NCI-H2227 (cell line): ENCODE results near the gene NOMO2.
"Not testable (repeated sequence)": the region's sequence is repeated elsewhere in the genome, so short reads cannot be mapped to it uniquely, and the experiment has no call there.

Experiments used
- DNase-seq: peaks from one replicate; lab custom pipeline; 2025; ENCODE audit not compliant: unreplicated experiment; lab: John Stamatoyannopoulos, UW

Gene NOMO2, protein sequence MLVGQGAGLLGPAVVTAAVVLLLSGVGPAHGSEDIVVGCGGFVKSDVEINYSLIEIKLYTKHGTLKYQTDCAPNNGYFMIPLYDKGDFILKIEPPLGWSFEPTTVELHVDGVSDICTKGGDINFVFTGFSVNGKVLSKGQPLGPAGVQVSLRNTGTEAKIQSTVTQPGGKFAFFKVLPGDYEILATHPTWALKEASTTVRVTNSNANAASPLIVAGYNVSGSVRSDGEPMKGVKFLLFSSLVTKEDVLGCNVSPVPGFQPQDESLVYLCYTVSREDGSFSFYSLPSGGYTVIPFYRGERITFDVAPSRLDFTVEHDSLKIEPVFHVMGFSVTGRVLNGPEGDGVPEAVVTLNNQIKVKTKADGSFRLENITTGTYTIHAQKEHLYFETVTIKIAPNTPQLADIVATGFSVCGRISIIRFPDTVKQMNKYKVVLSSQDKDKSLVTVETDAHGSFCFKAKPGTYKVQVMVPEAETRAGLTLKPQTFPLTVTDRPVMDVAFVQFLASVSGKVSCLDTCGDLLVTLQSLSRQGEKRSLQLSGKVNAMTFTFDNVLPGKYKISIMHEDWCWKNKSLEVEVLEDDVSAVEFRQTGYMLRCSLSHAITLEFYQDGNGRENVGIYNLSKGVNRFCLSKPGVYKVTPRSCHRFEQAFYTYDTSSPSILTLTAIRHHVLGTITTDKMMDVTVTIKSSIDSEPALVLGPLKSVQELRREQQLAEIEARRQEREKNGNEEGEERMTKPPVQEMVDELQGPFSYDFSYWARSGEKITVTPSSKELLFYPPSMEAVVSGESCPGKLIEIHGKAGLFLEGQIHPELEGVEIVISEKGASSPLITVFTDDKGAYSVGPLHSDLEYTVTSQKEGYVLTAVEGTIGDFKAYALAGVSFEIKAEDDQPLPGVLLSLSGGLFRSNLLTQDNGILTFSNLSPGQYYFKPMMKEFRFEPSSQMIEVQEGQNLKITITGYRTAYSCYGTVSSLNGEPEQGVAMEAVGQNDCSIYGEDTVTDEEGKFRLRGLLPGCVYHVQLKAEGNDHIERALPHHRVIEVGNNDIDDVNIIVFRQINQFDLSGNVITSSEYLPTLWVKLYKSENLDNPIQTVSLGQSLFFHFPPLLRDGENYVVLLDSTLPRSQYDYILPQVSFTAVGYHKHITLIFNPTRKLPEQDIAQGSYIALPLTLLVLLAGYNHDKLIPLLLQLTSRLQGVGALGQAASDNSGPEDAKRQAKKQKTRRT

DNA sequence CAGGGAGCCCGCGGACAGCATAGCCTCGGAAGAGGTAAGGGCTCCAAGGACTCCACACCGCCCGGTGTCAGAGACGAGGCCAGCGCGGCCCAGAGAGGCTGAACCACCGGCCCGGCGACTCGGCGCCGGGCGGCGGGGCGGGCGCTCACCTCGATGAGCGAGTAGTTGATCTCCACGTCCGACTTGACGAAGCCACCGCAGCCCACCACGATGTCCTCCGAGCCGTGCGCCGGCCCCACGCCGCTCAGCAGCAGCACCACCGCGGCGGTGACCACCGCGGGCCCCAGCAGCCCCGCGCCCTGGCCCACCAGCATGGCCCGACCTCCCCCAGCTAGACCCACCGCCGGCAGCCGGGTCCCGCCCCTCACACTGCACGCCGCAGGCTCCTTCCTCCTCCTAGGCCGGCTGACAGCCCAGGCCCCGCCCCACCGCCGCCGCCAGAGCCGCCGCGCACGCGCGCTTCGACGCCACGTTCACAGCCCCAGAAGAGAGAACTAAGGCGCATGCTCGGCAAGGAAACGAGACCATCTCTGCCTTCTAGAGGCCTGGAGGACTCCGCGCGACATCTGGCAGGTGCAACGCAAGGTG is at the start of gene NOMO2:
Gene NOMO2 (minus strand): TSS at position 371 of the 588 bp plus-strand sequence. CDS start 57 bp downstream, at position 314.
- peak; percentile 39 for DNase-seq

DNA sequence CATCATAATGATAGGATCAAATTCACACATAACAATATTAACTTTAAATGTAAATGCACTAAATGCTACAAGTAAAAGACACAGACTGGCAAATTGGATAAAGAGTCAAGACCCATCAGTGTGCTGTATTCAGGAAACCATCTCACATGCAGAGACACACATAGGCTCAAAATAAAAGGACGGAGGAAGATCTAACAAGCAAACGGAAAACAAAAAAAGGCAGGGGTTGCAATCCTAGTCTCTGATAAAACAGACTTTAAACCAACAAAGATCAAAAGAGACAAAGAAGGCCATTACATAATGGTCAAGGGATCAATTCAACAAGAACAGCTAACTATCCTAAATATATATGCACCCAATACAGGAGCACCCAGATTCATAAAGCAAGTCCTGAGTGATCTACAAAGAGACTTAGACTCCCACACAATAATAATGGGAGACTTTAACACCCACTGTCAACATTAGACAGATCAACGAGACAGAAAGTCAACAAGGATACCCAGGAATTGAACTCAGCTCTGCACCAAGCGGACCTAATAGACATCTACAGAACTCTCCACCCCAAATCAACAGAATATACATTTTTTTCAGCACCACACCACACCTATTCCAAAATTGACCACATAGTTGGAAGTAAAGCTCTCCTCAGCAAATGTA is 48.4 kb upstream of the NOMO2 start:
- DNase-seq = not testable (repeated sequence)

DNA sequence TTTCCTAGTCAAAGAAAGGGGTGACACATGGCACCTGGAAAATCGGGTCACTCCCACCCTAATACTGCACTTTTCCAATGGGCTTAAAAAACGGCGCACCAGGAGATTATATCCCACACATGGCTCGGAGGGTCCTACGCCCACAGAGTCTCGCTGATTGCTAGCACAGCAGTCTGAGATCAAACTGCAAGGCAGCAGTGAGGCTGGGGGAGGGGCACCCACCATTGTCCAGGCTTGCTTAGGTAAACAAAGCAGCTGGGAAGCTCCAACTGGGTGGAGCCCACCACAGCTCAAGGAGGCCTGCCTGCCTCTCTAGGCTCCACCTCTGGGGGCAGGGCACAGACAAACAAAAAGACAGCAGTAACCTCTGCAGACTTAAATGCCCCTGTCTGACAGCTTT is 46.4 kb upstream of the NOMO2 start:
- not testable (repeated sequence) for DNase-seq

DNA sequence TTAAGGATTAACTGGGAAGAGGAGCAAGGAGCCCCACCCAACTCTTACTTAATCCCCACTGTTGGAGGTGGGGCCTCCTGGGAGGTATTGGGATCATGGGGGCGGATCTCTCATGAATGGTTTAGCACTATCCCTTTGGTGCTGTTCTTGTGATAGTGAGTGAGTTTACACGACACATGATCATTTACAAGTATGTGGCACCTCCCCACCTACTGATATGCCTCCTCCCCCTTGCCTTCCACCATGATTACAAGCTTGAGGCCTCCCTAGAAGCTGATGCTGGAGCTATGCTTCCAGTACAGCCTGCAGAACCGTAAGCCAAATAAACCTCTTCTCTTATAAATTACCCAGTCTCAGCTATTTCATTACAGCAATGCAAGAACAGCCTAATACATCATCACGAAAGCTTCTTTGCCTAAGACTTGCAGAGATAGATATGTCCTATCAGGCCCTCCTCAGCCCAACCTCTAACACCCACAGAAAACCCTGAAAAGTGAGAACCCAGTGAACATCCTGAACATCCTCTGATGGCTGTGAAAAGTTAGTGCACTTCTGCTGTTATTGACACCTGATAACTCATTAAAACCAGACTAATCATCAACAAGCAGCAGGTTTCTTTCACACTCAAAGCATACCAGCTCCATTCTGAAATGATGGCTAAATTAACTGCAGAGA is 41.8 kb upstream of the NOMO2 start:
- not testable (repeated sequence) for DNase-seq

DNA sequence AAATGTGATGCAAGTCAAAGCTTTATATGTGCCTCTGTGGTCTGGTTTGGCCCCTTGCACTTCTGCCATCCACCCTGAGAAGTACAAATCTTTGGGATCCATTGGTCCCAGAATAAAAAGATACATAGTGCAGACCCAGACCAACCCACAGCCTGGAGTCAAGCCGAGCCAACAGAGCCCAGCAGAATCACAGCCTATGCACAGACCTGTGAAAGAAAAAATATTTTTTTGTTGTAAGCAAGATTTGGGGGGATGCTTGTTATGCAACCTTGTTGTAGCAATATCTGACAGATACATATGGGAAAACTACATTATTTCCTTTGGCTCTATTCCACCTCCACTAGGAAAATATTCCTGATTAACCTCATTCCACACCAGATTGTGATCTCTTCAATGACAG is 36.7 kb upstream of the NOMO2 start:
- DNase-seq = not testable (repeated sequence)

DNA sequence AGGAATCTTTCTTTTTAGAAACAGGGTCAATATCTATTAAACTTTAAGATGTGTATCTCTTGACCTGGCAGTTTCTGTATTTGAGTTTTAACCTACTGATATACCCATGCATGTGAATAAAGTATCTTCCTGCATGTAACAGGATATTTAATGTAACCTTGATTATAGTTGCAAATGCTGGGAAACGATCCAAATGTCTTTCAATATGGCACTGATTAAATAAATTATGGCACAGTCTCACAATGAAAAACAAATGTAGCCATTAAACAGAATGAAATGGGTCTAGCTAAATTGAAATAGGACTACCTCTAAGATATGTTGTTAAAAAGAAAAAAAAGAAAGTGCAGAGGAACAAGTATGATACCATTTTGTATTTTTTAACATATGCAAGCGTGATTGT is 35.8 kb upstream of the NOMO2 start:
- not testable (repeated sequence) for DNase-seq

DNA sequence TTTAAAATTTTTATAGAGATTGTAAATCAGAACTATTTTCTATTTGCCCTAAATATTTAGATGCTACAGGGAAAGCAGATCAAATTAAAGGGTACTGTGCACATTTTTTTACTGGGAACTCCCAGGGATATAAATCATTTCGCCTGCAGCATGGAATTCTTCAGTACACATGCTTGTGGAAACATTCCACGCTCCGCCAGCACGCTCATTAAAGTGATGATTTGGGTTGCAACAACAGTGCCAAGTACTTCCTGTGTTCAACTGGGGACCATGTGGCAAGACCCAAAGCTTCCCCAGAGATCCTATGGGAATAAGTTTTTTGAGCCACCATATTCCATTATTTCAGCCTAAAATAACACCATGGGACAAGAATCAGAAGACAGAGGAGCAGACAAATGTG is 35.4 kb upstream of the NOMO2 start:
- not testable (repeated sequence) for DNase-seq

DNA sequence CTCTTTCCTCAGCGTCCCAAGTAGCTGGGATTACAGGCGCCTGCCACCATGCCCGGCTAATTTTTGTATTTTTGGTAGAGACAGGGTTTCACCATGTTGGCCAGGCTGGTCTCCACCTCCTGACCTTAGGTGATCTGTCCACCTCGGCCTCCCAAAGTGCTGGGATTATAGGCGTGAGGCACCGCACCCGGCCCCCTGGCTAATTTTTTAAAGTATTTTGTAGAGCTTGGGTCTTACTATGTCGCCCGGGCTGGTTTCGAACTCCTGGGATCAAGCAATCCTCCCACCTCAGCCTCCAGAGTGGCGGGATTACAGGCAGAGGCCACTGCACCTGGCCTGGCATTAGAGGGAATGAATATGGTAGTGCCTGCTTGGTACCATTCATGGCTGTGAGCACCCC is 33.9 kb upstream of the NOMO2 start:
- DNase-seq = not testable (repeated sequence)

DNA sequence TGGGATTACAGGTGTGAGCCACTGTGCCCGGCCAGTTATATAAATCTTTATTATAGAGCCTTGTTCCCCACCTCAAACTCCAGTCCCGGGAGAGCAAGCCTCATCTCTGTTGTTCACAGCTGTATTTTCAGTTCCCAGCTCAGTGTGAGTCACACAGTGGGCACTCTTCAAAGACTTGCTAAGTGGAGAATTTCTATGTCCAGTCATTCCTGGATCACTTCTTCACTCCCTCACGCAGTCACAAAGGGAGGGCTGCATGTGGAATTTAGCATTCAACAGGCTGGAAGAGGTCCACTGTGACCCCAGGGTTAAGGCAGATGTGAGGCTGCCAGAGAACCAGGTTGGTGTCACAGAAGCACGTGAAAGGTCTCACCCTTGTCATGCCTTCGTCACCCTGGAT is 33.0 kb upstream of the NOMO2 start:
- DNase-seq = not testable (repeated sequence)

DNA sequence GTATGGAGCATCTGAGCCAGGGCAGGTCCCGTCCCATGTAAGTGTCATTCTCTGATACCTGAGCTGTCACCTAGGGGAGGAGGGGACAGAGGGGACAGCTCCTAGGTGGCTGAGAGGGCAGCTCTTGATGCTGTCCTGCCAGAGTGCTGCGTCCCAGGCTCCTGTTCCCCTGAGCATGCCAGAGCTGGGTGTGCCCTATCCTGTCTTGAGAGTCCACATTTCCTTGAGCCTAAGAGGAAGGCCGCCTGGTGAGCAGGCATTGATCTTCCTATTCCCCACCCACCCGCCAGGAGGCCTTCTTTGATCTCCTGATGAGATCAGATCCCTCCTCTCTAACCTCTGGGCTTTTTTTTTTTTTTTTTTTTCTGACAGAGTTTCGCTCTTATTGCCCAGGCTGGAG is 32.0 kb upstream of the NOMO2 start:
- DNase-seq = not testable (repeated sequence)

DNA sequence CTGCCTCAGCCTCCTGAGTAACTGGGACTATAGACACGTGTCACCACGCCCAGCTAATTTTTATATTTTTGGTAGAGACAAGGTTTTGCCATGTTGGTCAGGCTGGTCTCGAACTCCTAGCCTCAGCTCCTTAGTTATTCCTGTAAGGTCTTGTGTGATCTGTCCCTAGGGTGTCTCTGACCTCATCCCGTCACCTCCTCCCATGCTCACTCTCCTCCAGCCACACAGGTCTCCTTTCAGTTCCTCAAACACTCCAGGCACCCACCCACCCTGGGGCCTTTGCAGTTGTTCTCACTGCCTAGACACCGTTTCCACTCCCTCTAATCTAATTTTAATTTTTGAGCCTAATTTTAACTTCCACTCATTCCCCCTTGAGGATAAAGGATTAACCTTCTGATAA is 31.1 kb upstream of the NOMO2 start:
- not testable (repeated sequence) for DNase-seq

DNA sequence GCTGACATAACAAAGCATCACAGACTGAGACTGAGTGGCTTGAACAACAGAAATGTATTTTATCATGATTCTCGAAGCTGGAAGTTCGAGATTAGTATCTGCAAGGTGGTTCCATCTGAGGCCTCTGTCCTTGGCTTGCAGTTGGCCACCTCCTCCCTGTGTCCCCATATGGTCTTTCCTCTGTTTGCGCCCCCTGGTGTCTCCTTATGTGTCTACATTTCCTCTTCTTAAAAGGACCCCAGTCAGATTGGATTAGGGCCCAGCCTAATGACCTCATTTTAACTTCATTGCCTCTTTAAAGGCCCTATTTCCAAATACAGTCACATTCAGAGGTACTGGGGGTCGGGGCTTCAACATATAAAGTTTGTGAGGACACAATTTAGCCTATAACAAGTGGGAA is 30.0 kb upstream of the NOMO2 start:
- not testable (repeated sequence) for DNase-seq

DNA sequence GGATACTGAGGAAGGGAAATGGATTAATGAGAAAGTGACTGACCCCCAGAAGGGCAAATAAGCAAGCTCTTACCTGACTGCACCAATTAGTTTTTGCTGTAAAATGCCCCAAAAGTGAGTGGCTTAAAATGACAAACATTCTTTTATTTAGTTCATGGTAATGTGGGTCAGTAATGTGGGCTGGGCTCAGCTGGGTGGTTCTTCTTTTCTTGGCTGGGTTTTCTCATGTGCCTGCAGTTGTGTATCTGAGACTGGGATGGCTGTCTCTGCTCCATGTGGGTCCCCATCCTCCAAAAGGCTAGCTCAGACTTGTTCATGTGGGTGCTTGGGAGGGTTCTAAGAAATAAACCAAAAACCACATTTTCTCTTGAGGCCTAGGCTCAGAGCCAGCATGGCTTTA is 29.5 kb upstream of the NOMO2 start:
- not testable (repeated sequence) for DNase-seq

DNA sequence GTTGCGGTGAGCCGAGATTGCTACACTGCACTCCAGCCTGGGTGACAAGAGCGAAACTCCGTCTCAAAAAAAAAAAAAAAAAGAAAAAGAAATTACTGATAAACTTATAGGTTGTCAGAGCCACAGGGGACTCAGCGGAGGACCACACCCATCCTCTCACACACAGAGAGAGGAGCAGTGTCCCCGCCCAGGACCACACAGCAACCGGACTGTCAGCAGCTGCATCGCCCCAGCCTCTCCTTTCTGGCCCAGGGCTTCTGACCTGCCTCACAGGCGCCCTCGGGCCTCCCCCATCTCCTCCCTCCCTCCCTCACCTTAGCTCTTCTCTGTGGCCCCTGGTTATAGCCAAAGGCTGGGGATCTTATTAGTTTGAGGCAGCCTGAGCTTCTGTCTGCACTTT is 27.9 kb upstream of the NOMO2 start:
- not testable (repeated sequence) for DNase-seq

DNA sequence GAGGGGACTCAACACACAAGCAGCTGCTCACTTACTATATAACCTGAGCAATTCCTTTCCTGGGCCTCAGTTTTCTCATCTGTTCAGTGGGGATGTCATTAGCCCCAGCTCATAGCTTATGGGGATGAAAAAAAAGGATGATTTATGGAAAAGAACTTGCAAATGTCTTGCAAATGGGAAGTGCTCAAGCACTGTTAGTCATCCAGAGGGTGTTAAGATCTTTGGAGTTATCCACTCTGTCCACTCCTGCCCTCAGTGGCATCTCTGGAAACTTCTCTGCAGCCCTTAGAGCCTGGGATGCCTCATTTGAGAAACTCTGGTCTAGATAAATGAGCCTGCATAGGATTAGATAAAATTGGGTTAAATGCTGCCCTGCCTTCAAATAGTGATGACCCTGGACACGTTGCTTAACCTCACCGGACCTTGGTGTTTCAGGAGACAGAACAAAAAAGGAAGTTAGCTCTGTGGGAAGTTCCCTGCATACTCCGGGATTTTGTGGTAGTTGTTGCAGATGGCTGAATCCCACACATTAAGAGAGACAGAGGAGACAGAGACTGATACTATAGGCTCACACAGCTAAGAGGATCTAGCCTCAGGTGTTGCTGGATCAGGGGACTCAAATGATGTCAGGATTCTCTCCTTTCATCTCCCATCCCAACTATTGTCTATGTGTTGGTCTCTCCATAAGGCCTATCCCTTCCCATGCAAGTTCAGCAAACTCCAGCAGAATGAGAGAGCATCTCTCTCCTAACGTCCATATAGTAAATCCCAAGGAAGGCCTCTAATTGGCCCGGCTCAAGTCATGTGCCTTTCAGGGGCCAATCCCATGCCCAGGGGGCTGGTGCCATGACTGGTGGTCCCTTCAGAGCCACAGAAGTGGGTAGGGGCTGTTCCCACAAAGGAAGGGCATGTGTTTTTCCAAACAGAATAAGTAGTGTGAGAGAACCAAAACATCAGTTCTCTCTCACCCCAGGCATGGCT is 25.0 kb upstream of the NOMO2 start:
- DNase-seq = not testable (repeated sequence)

DNA sequence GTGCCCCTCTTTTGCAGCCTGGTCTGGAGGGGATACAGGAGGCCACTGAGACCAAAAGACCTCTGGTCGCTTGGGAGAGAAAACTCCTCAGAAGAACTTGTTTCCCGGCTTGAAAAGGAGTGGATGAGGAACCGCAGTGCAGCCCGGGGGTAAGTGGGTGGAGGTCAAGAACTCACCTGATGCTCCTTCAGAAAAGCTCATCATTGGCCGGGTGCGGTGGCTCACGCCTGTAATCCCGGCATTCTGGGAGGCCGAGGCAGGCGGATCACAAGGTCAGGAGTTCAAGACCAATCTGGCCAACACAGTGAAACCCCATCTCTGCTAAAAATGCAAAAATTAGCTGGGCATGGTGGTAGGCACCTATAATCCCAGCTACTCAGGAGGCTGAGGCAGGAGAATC is 23.9 kb upstream of the NOMO2 start:
- DNase-seq = not testable (repeated sequence)

DNA sequence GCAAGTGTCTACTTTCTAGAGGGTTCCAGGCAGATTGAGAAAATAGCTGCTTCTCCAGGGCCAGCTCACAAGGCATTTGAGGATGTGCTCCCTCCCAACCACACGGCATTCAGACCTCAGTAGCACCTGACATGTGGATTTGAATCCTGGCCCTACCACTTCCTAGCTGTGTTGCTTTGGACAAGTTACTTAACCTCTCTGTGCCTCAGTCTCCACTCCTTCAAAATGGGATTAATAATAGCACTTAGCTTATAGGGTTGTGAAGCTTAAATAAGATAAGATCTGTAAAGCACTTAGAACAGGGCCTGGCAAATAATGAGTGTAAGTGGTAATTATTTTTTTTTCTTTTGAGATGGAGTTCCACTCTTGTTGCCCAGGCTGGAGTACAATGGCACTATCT is 21.0 kb upstream of the NOMO2 start:
- no peak for DNase-seq

DNA sequence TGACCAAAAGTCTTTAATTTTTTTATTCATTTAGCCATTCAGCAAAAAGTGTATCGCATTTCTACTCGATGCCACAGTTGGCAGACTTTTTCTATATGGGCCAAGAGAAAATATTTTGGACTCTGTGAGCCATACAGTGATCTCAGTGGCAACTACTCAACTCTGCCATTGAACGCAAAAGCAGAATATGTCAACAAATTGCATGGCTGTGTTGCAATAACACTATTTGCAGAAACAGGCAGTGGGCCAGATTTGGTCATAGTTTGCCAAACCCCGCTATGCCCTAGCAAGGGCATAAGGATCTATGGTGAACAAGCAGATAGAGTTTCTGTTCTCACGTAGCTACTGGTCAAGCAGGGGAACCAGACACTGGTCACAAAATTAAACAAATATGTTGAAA is 18.5 kb upstream of the NOMO2 start:
- not testable (repeated sequence) for DNase-seq

DNA sequence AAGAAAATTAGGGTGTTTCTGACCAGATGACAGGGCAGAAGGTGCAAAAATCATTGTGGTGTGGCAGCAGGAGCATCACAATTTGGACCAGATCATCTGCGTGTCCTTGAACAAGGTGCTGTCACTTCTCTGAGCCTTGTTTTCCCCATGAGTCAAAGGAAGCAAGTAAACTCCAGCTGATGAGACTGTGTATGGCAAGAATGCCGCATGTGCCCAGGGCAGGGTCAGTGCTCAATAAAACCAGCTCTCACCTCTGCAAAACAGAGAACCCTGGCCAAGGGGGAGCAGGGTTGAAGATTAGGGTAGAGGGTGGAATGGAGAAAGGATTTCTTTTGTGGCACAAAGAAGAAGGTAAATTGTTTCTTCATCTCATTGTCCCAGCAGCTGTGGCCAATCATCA is 17.4 kb upstream of the NOMO2 start:
- DNase-seq = not testable (repeated sequence)
